NCI-H446 treated with DMSO at 0.1 percent for 48 hours (cell line): ENCODE measurements around the gene RBM8A.

ENCODE experiments used
- DNase-seq: peaks from one replicate; lab custom pipeline; 2025; lab: John Stamatoyannopoulos, UW

RBM8A gene

DNA sequence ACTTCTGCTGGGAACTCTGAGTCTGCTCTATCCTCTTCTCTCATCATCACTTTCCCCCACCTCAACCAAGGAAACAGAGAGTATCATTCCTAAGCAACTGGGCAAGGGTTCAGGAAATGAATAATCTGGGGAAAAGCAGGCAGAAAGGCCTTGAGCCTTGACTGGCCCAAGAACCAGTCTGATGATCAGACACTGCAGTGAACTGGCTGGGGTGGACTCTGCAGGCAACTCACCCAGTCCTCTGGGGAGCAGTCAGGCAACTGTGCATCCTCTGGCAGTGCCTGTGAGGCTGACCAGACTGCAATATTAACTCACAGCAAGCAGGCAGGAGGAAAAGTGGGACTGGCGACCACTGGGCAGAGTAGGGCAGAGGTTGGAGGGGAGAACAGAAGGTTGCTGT lies 42.6 kb downstream of the RBM8A start:
- DNase-seq, result no peak

DNA sequence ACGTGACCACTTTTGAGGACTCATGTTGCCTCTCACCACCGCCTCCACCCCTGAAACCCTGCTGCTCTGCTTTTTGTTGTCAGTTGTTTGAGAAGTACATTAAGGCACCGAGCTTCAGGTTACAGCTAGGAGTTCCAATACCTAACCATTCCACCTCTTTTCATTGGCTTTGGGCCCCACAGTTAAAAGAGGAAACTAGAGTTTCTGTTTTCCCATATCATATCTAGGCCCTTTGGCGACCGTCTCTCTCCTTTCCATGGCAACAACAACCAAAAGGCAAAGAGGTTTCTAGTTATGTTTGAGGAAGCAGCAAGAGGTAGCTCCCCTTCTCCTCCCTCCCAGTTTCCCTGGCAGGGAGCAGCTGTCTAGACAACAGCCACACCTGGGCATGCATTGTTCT lies 47.5 kb downstream of the RBM8A start:
- no peak for DNase-seq

DNA sequence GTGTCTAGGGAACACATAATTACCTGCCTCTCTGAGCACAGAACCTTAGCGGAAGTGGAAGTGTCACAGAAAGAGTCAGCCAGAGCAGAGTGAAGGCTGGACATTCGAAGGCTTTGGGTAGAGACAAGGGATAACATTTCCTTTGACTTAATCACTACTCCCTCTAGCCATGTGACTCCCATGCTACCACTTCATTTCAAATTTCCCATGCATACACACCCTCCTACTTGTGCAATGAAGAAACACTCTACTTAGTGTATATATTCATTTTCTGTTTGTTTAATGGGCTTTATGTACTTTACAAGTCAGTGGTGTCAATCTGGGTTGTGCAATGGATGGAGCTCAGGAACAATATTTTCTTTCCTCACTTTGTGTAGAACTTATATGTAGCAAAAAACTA lies 48.6 kb downstream of the RBM8A start:
- DNase-seq, result no peak

DNA sequence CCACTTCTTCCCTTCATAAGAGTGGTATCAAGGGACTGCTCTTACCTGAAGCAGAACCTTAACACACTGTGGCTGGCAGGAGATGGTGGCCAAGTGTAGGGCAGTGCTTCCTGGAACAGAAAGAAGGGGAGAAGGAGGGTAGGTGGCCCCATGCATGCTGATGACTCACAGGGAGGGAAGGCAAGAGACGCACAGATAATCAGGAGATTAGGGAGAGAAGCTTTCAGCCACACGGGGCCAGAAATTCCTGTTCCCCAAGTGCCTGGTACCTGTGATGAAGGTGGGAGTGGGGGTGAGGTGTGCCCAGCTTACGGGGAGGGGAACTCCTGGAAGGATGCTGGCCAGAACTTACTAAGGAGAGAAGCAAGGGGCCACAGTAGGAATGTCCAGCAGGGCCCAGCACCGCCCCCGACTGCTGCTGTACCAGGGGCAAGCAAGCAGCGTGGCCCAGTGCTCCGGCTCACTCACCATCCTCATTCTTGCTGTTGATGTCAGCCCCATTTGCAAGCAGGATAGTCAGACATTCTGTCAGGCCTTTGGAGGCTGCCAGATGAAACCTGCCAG lies 49.3 kb downstream of the RBM8A start:
- no peak for DNase-seq

DNA sequence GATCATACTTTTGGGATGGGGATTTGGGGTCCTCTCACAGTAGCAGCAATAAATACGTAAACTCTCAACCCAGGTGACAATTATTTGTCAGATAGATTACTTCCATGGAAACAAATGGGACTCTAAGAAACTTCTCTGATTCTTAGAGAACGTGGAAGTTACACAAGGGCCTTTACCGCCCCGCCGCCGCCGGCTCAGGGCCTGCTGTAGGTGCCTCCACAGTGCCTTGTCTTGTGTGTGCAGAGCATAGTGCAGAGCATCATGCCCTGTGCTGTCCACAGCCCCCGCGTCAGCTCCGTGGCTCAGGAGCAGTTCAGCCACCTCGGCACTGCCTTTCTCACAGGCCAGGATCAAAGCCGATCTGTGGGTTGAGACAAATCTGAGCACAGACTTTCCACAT lies 52.6 kb downstream of the RBM8A start:
- no peak for DNase-seq

DNA sequence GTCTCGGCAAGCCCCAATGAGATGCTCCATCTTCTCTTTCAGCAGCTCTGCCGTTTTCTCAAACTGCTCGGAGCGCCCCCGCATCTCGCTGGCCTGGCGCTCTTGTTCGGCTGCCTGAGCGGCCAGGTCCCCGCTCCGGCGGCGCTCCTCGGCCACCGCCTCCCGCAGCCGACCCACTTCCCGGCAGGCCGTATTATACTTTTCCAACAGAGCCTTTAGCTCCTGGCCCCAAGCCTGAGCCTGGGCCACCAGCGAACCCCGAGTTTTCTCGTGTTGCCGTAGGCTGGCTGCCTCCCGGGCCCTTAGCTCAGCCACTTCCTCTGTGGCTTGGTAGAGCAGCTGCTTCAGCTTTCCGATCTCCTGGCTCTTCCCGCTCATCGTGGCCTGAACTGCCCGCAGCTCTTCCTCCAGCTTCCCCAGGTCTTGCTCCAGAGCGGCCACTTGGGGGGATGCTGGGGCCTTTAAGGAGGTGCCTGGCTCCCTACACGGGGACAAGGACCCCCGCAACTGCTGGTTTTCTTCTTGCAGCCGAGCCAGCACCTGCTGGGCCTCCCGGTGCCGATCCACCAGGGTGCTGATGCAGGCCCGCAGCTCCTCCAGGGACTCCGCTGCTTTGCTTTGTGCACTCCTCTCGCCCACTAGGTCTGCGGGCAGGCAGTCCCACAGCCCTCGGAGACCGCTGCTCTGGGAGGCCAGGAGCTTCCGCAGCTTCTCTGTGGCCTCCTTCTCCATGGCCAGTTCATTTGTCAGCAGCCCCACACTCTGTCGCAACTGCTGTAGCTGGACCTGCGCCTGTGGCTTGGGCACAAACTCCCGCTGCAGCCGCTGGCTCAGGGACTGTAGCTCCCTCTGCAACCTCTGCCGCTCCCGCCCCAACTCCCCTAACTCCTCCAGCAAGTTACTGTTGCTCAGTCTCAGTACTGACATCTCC lies 55.0 kb downstream of the RBM8A start:
- DNase-seq, result no peak
